Choroid plexus epithelial cell (primary cell): ENCODE results near the gene ABI3BP.
A peak's percentile ranks its signal among the peaks of the same experiment; 100 is the strongest.

Experiments used
- DNase-seq: peaks from one replicate; pipeline ENCODE4 v3.0.0-alpha.2; 2010; ENCODE audit warnings: low read depth
- H3K4me3 ChIP-seq: 2 replicates; pipeline ENCODE4 v1.5.1; 2011; ENCODE audit warnings: low read depth, mild to moderate bottlenecking, control low read depth, low read length, moderate library complexity
- TF ChIP-seq, protein P1 (sequence below): conservative IDR thresholded peaks from 2 replicates; pipeline ENCODE4 v1.5.1; 2011; ENCODE audit warnings: low read depth, mild to moderate bottlenecking, control low read depth, inconsistent platforms, low read length, moderate library complexity

ABI3BP gene

DNA sequence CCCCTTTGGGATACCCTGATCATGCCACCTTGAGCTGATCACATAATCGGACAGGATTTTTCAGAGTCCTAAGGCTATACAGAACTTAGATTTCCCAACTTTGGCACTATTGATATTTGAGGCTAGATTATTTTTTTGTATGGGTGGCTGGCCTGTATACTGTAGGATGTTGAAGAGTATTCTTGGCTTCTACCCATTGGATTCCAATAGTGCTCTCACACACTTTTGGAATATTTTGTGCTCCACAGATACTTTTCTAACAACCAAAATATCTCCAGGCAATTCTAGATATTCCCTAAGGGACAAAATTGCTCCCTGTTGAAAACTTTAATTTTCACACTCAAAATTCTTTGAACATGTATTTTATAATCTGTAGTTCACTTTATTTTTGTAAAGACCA lies 125.1 kb downstream of the ABI3BP start:
- H3K4me3 ChIP-seq: no peak overlapping the region
- no peak for DNase-seq
- TF ChIP-seq, protein P1, sequence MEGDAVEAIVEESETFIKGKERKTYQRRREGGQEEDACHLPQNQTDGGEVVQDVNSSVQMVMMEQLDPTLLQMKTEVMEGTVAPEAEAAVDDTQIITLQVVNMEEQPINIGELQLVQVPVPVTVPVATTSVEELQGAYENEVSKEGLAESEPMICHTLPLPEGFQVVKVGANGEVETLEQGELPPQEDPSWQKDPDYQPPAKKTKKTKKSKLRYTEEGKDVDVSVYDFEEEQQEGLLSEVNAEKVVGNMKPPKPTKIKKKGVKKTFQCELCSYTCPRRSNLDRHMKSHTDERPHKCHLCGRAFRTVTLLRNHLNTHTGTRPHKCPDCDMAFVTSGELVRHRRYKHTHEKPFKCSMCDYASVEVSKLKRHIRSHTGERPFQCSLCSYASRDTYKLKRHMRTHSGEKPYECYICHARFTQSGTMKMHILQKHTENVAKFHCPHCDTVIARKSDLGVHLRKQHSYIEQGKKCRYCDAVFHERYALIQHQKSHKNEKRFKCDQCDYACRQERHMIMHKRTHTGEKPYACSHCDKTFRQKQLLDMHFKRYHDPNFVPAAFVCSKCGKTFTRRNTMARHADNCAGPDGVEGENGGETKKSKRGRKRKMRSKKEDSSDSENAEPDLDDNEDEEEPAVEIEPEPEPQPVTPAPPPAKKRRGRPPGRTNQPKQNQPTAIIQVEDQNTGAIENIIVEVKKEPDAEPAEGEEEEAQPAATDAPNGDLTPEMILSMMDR: no peak

DNA sequence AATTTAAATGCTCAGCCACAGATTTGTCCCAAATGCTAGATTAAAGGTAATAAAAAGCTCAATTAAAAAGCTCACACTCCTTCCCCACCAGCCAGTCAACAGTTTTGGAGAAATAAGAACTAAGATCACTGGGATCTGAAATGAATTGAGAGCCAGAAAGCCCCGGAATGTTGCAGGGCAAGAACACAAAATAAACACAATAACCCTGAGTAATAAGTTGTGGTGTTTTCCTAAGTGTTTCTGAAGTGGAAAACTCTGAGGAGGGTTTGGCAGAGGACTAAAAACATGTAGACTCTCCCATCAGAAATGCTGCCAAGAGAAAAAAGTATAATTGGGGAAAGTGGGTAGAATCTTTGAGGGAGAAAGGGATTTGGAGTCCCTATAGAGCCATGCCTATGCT lies 127.8 kb downstream of the ABI3BP start:
- H3K4me3 ChIP-seq: no peak overlapping the region
- DNase-seq: peak; percentile 29
- TF ChIP-seq, protein P1: no peak

DNA sequence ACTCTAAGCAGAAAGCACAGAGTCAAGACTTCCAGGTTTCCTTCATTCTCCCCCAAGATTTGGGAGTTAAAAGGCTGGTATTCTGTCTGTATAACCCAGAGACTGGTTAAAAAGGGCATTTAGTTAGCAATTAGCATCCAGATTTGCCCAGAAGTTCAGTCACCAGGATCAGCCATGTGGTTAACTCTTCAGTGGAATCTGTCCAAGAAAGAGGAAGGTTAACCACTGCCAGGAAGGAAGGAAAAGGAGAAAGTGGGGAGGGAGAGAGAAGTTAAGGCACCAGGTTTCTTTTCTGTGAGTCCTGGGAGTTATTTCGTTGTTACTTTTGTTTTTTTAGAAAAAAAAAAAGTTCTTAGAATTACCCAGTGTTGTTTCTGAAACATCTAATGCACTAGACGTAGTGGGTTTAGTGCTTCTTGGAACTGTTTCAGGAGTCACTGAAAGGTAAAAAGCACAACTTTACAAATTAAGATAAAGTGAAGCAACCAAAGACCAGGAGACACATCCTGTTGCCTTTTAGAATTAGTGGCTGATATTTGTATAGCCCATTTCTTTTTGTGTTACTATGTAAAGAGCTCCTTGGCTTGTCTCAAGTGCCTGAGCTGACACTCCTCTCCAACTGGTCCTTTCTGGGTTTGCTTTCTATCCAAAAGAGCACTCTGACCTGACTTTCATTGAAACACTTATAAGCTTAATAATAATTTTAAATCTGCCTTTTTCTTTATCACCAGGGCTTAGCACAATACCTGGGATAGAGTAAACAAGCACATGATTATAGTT lies 128.6 kb downstream of the ABI3BP start:
- TF ChIP-seq, protein P1: no peak
- DNase-seq: no peak
- no peak overlapping the region for H3K4me3 ChIP-seq

DNA sequence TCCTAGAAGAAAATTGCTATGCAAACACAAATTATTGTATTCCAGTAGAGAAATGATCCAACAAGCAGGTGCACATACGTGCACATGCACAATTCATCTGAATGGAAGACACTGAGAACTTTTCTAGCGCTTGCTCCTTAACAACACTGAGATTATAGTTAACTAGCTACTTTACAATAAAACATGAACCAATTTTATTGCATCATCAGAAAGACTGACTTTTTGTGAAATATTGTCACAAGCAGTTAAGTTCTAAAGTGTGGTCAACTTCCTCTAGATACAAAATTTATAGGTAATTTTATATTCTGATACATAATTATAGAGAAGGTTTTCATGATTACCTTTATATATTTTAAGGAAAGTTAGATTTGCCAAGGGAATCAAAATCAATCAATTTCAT lies 135.4 kb downstream of the ABI3BP start:
- H3K4me3 ChIP-seq: no peak overlapping the region
- DNase-seq: no peak
- TF ChIP-seq, protein P1: no peak

DNA sequence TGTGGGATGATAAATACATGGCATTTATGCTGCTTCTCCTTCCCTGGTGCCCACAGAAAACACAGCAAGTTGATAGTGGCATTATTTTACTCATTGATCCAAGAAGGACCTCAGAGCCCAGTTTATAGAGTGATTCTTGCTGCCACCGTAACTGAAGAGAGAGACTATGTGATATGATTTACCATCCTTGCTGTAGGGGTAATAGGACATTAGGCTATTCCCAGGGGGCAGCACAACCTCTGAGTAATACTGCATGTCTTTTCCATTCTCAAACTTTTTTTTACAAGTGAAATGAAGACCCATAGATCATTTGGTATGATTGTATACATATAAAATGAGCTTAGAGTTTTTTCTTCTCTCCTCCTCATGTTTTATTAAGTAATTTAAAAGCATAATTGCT lies 136.4 kb downstream of the ABI3BP start:
- no peak overlapping the region for H3K4me3 ChIP-seq
- TF ChIP-seq, protein P1: no peak
- no peak for DNase-seq

DNA sequence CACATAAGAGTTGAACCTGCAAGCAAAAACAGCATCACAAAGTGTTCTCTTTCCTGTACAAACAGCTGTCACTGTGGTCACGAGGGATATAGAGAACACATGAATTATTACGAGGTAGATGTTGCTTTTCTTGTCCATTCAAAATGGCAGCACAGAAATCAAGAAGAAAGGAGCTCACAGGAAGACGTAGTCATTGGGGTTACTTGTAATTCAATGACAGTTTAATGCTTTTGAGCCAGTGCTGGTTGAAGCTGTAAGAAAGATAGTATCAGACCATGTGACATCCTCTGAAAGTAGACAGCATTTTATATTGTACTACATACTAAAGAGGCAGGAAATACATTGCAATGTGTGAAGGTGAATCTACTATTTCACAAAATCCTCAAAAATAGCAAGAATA lies 140.4 kb downstream of the ABI3BP start:
- DNase-seq: no peak
- TF ChIP-seq, protein P1: no peak
- no peak overlapping the region for H3K4me3 ChIP-seq

DNA sequence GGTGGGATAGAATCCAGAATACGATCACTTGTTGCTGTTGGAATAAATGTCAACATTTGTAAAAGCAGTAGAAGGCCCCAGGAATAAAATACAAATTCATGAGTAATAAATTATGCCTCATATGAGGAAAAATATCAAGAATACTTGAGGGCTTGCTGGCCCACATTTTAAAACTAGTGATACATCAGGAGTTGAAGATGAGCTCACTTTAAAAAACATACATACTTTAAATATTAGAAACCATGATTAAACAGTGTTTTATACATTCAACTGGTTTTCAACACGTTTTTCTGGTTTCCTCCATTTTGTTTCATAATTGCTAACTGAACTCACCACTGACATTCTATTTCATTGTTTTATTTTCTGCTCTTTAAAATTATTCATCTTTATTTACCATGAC lies 142.5 kb downstream of the ABI3BP start:
- TF ChIP-seq, protein P1: no peak
- H3K4me3 ChIP-seq: no peak overlapping the region
- DNase-seq: no peak
